Measurements from ENCODE around the gene ANKRD36C.
"Not testable (repeated sequence)": the region's sequence is repeated elsewhere in the genome, so short reads cannot be mapped to it uniquely, and the experiment has no call there.

DNA sequence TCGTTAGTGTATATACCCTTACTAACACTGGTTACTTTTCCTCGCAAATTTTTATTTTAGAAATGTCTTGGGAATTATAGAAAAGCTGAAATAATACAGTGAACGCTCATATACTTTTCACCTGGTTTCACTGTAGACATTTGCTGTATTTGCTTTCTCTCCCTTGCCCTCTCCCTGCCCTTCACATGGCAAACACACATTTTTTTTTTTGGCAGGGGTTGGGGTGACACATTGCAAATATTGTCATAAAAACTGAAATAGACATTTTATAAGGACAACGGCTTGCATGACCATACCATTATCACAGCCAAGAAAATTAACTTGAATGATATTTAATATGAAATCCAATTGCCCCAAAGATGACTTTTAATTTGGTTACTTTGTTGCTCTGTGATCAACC, 24.7 kb upstream of the ANKRD36C start:
- TF ChIP-seq, protein P1, sequence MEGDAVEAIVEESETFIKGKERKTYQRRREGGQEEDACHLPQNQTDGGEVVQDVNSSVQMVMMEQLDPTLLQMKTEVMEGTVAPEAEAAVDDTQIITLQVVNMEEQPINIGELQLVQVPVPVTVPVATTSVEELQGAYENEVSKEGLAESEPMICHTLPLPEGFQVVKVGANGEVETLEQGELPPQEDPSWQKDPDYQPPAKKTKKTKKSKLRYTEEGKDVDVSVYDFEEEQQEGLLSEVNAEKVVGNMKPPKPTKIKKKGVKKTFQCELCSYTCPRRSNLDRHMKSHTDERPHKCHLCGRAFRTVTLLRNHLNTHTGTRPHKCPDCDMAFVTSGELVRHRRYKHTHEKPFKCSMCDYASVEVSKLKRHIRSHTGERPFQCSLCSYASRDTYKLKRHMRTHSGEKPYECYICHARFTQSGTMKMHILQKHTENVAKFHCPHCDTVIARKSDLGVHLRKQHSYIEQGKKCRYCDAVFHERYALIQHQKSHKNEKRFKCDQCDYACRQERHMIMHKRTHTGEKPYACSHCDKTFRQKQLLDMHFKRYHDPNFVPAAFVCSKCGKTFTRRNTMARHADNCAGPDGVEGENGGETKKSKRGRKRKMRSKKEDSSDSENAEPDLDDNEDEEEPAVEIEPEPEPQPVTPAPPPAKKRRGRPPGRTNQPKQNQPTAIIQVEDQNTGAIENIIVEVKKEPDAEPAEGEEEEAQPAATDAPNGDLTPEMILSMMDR (IDR thresholded peaks at IDR 0.05): not testable (repeated sequence)
- TF ChIP-seq EZH2 (IDR thresholded peaks at IDR 0.05; ENCODE audit: borderline replicate concordance, insufficient read depth, low read depth, low read length, poor library complexity, severe bottlenecking): not testable (repeated sequence)
